Vagina (tissue), 2 donors: ENCODE results near the gene GADD45A. TPM values are rescaled to one million over a fixed set of nuclear protein-coding genes. Genes with fewer than 3 reads are reported as not detected.

ENCODE experiments used
- DNase-seq, 2 donors: peaks; one replicate each; pipeline ENCODE4 v3.0.0-alpha.2; 2017; ENCODE audit errors: extremely low spot score in 2 of 2
- H3K27ac ChIP-seq: fragments of 200-600 bp; sonication (generic); one replicate; pipeline ENCODE4 v1.5.1; 2019
- H3K27me3 ChIP-seq: fragments of 200-600 bp; sonication (generic); one replicate; pipeline ENCODE4 v1.5.1; 2019
- H3K36me3 ChIP-seq, 2 donors: fragments of 200-600 bp; sonication (generic); one replicate each; pipeline ENCODE4 v1.5.1; 2017 to 2019
- H3K4me1 ChIP-seq: fragments of 200-600 bp; sonication (generic); one replicate; pipeline ENCODE4 v1.5.1; 2019
- H3K4me3 ChIP-seq, 2 donors: fragments of 200-600 bp; sonication (generic); 1 replicate in 1 of 2; 2 replicates in 1 of 2; pipeline ENCODE4 v1.5.1; 2016 to 2019
- H3K9me3 ChIP-seq: fragments of 200-600 bp; sonication (generic); one replicate; pipeline ENCODE4 v1.5.1; 2019
- POLR2A ChIP-seq, 2 donors: fragments of 450-650 bp; IDR thresholded peaks; one replicate each; pipeline ENCODE4 v1.6.1; 2017; ENCODE audit warnings: antibody characterized with exemption in 2 of 2, mild to moderate bottlenecking in 2 of 2, moderate library complexity in 2 of 2
- POLR2AphosphoS5 ChIP-seq, 2 donors: sonication (generic); formaldehyde crosslinking; IDR thresholded peaks; one replicate each; pipeline ENCODE4 v1.9.0; 2017; ENCODE audit warnings: antibody characterized with exemption in 2 of 2, mild to moderate bottlenecking in 2 of 2, low read depth in 1 of 2; ENCODE audit not compliant: insufficient read depth in 1 of 2
- intact Hi-C: fragments of 100-400 bp; cut with DNase I; formaldehyde crosslinking; loops from one replicate; pipeline ENCODE4 v1.15.1; 2023
- total RNA-seq: library from RNA; depleted of rRNA; stranded (reverse); fragments of >200 nt; gene quantifications from one replicate; pipeline ENCODE4 v1.2.3, GENCODE V29; 2016
- TF ChIP-seq, protein P1 (sequence below), 3 experiments: fragments of 450-650 bp in 2 of 3; fragments of 200-600 bp in 1 of 3; sonication (generic) in 1 of 3; IDR thresholded peaks; one replicate each; pipeline ENCODE4 v1.5.1; 2017 to 2019; ENCODE audit warnings: antibody characterized with exemption in 3 of 3, mild to moderate bottlenecking in 2 of 3, moderate library complexity in 2 of 3

Gene GADD45A
- total RNA-seq, 1 donor from 2014 or later, result 44.4 TPM

DNA sequence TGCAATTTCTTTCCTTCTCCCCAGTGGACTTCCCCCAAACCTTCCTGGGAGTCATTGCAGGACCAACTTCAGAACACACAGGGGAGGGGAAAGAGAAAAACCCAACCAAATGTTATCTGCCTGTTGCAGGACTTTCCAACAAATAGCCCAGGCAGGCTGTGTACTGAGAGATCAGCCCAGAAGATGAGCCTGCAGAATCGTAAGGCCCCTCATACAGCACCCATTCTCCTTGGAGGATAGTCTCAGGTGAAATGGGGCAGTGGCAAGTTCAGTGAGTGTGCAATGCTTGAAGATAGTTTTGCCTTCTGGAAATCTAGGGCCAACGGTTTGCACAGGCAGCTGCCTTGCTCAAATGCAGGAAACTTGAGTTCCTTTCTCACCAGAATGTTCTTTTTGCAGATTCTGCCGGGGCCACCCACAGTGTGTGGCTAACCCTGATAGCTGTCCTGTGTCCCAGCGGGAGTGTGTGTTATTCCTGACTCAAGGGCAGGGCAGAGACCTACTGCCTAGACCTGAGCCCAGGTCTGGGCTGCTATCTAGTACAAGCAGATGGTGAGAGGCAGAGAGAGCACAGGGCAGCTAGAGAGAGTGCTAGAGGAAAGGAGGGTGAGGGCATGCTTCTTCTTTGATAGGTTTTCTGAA lies 48.8 kb downstream of the GADD45A start:
- peak overlapping the region; percentile 5 for H3K27ac ChIP-seq
- no peak for DNase-seq
- no peaks in the 10 kb centered on the region for H3K27me3 ChIP-seq
- peaks cover 55% of the 10 kb centered on the region for H3K4me1 ChIP-seq
- H3K4me3 ChIP-seq, result no peak overlapping the region
- intact Hi-C loops, result no loop called here
- no peaks in the 10 kb centered on the region for H3K36me3 ChIP-seq
- TF ChIP-seq POLR2AphosphoS5 (IDR thresholded peaks at IDR 0.05; ENCODE audit: insufficient read depth in 1 of 2, low read depth in 1 of 2) (no peak), POLR2A (IDR thresholded peaks at IDR 0.05) (no peak)
- TF ChIP-seq, protein P1, sequence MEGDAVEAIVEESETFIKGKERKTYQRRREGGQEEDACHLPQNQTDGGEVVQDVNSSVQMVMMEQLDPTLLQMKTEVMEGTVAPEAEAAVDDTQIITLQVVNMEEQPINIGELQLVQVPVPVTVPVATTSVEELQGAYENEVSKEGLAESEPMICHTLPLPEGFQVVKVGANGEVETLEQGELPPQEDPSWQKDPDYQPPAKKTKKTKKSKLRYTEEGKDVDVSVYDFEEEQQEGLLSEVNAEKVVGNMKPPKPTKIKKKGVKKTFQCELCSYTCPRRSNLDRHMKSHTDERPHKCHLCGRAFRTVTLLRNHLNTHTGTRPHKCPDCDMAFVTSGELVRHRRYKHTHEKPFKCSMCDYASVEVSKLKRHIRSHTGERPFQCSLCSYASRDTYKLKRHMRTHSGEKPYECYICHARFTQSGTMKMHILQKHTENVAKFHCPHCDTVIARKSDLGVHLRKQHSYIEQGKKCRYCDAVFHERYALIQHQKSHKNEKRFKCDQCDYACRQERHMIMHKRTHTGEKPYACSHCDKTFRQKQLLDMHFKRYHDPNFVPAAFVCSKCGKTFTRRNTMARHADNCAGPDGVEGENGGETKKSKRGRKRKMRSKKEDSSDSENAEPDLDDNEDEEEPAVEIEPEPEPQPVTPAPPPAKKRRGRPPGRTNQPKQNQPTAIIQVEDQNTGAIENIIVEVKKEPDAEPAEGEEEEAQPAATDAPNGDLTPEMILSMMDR (IDR thresholded peaks at IDR 0.05), result no peak
- no peaks in the 10 kb centered on the region for H3K9me3 ChIP-seq

DNA sequence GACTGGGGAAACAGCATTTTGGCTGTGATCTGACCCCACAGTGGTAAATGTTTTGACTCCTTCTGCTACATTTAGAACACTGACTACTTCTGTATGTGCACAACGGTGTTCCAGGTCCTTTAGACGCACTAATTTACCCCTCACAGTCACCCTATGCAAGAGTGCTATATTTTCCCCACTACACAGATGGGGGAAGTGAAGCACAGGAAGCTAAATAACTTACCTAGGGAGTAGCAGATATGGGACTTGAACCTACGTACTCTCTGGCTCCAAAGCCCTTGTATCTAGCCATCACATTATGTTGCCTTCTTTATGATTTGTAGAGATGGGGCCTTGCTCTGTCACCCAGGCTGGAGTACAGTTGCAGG lies 49.3 kb downstream of the GADD45A start:
- Histone ChIP-seq H3K4me1 (peaks cover 57% of the 10 kb centered on the region), H3K4me3 (no peak overlapping the region), H3K27me3 (no peaks in the 10 kb centered on the region), H3K9me3 (no peaks in the 10 kb centered on the region), H3K36me3 (no peaks in the 10 kb centered on the region), H3K27ac (peak overlapping the region; percentile 5)
- TF ChIP-seq, protein P1 (IDR thresholded peaks at IDR 0.05), result no peak
- TF ChIP-seq POLR2AphosphoS5 (IDR thresholded peaks at IDR 0.05; ENCODE audit: insufficient read depth in 1 of 2, low read depth in 1 of 2) (no peak), POLR2A (IDR thresholded peaks at IDR 0.05) (no peak)
- no peak for DNase-seq
- intact Hi-C loops, result no loop called here

DNA sequence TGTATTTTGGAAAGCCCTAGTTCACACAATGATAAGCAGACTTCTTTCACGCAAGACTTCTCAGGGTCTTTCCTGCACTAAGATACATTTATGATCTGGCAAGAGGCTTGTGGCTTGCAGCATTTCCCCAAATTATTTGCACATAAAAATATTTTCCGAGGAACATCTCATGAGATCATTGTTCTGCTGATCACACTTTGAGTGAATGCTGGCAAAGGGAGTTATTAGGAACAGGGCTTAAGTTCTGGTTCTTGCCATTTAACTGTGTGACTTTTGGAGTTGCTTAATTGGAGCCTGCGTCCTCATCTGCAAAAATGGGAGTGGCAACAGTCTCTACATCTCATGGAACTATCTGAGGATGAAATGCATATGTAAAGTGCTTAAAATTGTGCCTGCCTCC lies 50.2 kb downstream of the GADD45A start:
- H3K4me1 ChIP-seq, result peaks cover 57% of the 10 kb centered on the region
- H3K9me3 ChIP-seq, result no peaks in the 10 kb centered on the region
- no peaks in the 10 kb centered on the region for H3K27me3 ChIP-seq
- TF ChIP-seq, protein P1 (IDR thresholded peaks at IDR 0.05), result no peak
- no peak for TF ChIP-seq POLR2AphosphoS5 (IDR thresholded peaks at IDR 0.05; ENCODE audit: insufficient read depth in 1 of 2, low read depth in 1 of 2)
- no peak for TF ChIP-seq POLR2A (IDR thresholded peaks at IDR 0.05)
- peak overlapping the region; percentile 65 for H3K27ac ChIP-seq
- no peaks in the 10 kb centered on the region for H3K36me3 ChIP-seq
- no peak for DNase-seq
- intact Hi-C loops, result no loop called here
- no peak overlapping the region for H3K4me3 ChIP-seq

DNA sequence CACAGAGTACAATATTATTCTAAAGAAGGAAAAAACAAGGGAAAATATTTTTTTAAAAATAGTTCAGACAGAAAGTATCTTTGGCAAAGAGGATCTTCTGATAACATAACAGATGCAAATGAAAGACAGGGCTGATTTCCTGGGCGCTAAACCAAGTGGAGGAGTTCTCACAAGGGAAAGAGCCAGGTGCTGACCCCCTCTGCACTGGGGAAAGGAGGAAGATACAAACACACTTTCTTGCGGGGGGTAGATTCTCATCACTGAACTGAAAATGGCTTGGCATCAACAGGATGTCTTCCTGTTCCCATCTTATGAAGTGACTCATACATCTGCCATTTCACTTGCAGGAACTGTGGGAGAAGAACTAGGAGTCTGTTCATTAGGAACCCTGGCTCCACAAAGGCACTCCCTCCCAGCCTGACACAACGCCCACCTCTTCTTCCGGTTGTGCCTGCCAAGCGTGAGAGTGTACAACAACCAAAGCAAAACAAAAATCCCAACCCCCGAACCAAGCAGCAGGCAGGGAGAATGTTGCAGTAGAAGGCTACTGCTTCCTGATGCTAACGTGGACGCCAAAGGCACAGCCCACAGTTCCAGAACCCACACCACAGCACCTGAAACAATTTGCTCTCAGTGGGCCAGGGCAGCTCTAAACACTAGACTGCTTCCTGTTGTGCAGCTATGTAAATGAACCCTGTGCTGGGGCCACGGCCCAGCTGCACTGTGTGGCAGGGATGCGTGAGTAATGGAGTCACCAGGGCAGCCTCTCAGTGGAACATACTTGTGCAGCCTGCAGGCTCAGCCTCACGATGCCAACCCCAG lies 51.0 kb downstream of the GADD45A start:
- intact Hi-C loops, result no loop called here
- Histone ChIP-seq H3K4me1 (peaks cover 57% of the 10 kb centered on the region), H3K36me3 (no peaks in the 10 kb centered on the region), H3K9me3 (no peaks in the 10 kb centered on the region), H3K4me3 (no peak overlapping the region), H3K27me3 (no peaks in the 10 kb centered on the region), H3K27ac (peak overlapping the region; percentile 65)
- no peak for TF ChIP-seq POLR2A (IDR thresholded peaks at IDR 0.05)
- TF ChIP-seq POLR2AphosphoS5 (IDR thresholded peaks at IDR 0.05; ENCODE audit: insufficient read depth in 1 of 2, low read depth in 1 of 2), result peak; percentile 52 to 68
- peak in 1 of 2 donors; percentile 94 for DNase-seq

DNA sequence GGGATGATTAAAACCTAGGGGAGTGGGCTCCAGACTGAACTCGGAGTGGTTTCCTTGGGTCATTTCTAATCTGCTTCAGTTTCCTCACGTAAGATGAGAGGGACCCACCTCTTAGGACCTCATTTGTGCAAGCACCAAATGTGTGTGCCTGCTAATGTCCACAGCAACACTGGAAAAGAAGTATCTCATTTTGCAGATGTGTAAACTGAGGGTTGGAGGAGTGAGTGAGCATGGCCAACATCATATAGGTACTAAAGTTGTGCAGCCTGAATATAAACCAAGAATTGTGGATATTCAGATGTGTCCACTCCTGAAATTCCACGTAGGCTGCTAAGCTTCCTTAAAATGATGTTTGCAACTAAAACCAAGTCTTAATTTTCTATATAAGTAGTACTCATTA lies 51.7 kb downstream of the GADD45A start:
- TF ChIP-seq, protein P1 (IDR thresholded peaks at IDR 0.05), result no peak
- TF ChIP-seq POLR2A (IDR thresholded peaks at IDR 0.05), result no peak
- no peak for DNase-seq
- H3K4me3 ChIP-seq, result no peak overlapping the region
- H3K36me3 ChIP-seq, result no peaks in the 10 kb centered on the region
- intact Hi-C loops, result no loop called here
- peaks cover 57% of the 10 kb centered on the region for H3K4me1 ChIP-seq
- H3K9me3 ChIP-seq, result no peaks in the 10 kb centered on the region
- peak overlapping the region; percentile 65 for H3K27ac ChIP-seq
- H3K27me3 ChIP-seq, result no peaks in the 10 kb centered on the region
